Adrenal gland (tissue), 12 donors: ENCODE results near the gene MRPS34. TPM values are rescaled to one million over a fixed set of nuclear protein-coding genes. Genes with fewer than 3 reads are reported as not detected.
A peak's percentile ranks its signal among the peaks of the same experiment; 100 is the strongest.

Experiments used
- DNase-seq, 7 donors: peaks; one replicate each; pipeline ENCODE4 v3.0.0-alpha.2; 2019 to 2020
- H3K27ac ChIP-seq, 5 donors: fragments of 200-600 bp; sonication (generic) in 4 of 5; 1 replicate in 3 of 5; 2 replicates in 2 of 5; pipeline versions ENCODE4 v1.5.1 to v1.8.0; 2016 to 2020; ENCODE audit warnings: mild to moderate bottlenecking in 1 of 5
- H3K27me3 ChIP-seq: fragments of 200-600 bp; 2 replicates; pipeline ENCODE4 v1.8.0; 2021
- H3K36me3 ChIP-seq, 2 donors: fragments of 200-600 bp; replicated peaks in 1 of 2; 1 replicate in 1 of 2; 2 replicates in 1 of 2; pipeline versions ENCODE4 v1.5.1 to v1.8.0; 2018 to 2022
- H3K4me1 ChIP-seq, 2 donors: fragments of 200-600 bp; replicated peaks in 1 of 2; 1 replicate in 1 of 2; 2 replicates in 1 of 2; pipeline versions ENCODE4 v1.5.1 to v1.8.0; 2018 to 2021
- H3K4me3 ChIP-seq, 4 donors: fragments of 200-600 bp; sonication (generic) in 3 of 4; one replicate each; pipeline ENCODE4 v1.5.1; 2016 to 2018
- H3K9me3 ChIP-seq, 3 donors: fragments of 200-600 bp; sonication (generic) in 1 of 3; replicated peaks in 1 of 3; 1 replicate in 2 of 3; 2 replicates in 1 of 3; pipeline versions ENCODE4 v1.5.1 to v1.8.0; 2016 to 2021
- POLR2A ChIP-seq, 2 donors: fragments of 450-650 bp; IDR thresholded peaks; one replicate each; pipeline ENCODE4 v1.6.1; 2017; ENCODE audit warnings: antibody characterized with exemption in 2 of 2, mild to moderate bottlenecking in 2 of 2, moderate library complexity in 1 of 2
- WGBS, 4 donors: extraction: QIAGEN DNeasy Blood & Tissue Kit in 2 of 4; methylation state at CpG; one replicate each; pipeline versions ENCODE4 v1.1.5 to v1.1.7; 2013 to 2017; 5-methylcytosine and 5-hydroxymethylcytosine counted together
- intact Hi-C, 2 donors: fragments of 100-400 bp; cut with DNase I; formaldehyde crosslinking; loops; one replicate each; pipeline versions ENCODE4 v1.14.1 to v1.15.0; 2022 to 2023
- polyA plus RNA-seq, 3 donors: library from polyadenylated mRNA; stranded (reverse); fragments of 200-250 nt in 2 of 3; fragments of 350-450 nt in 1 of 3; fragmentation: Illumina TruSeq in 1 of 3; extraction: RNeasy Lipid Tissue Mini Kit (QIAGEN cat#74804) in 1 of 3; gene quantifications; one replicate each; pipeline ENCODE4 v1.2.3, GENCODE V29; 2013 to 2014
- total RNA-seq, 9 donors: library from RNA; depleted of rRNA in 4 of 9; stranded (reverse); fragments of >200 nt in 4 of 9; fragments of 120-200 nt in 1 of 9; fragmentation: NEBNext Ultra II Directional in 1 of 9; extraction: Animal tissue kit (Norgen Biotek cat#: 25700) in 1 of 9; gene quantifications; one replicate each; pipeline versions ENCODE4 v1.1.0 to v1.2.4, GENCODE V29; 2013 to 2023
- TF ChIP-seq, protein P1 (sequence below), 6 experiments: fragments of 450-650 bp in 4 of 6; fragments of 200-600 bp in 2 of 6; sonication (generic) in 1 of 6; IDR thresholded peaks; 1 replicate in 5 of 6; 2 replicates in 1 of 6; pipeline versions ENCODE4 v1.5.1 to v1.8.0; 2016 to 2021; ENCODE audit warnings: antibody characterized with exemption in 6 of 6, mild to moderate bottlenecking in 2 of 6, moderate library complexity in 1 of 6
- donor health status: healthy with polysubstance abuse.
- donor health status: Bipolar disorder and iron deficiency.
- donor health status: DM: yes; HTN: yes; CAD: no.
- donor health status: DM: no; HTN: no; CAD: no.
- donor health status: DM: no; HTN: no; CAD: no.
- donor health status: DM: yes; HTN: yes; CAD: no.

MRPS34 gene
- total and polyA plus RNA-seq, 12 donors = 84.3 to 226 (median 141) TPM

DNA sequence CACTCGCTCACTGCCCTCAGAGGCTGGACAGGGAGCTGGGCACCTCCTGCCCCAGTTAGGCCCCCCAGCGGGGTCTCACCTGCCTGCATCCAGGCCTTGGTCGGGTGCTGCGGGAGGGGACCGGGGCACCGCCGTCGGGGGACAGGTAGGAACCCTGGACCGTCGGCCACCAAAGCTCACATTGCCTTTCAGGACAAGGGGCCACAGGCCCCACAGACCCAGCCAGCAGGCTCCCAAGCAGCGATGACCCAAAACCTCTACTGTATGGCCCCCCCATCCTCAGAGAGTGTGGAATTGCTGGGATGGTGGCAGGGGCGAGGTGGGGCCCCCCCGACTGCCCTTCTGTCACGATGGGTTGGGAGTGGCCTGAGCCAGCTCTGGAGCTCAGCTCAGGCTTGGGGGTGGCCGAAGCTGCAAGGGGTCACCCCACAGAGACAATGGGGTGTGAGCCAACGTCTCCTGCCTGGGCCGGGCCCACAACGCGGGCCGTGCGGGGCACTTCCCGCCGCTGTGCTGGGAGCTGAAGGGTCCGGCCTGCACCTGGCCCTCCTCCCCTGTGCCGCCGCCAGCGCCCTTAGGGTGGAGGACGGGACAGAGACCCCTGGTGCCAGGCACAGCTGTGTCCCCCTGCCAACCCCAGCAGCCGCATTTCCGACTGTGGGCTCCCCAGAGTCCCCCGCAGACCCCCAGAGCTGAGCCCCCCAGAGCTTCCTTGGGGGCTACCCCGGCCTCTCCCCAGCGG, 20.1 kb upstream of the MRPS34 start:
- DNase-seq = no peak
- Histone ChIP-seq H3K4me3 (no peak overlapping the region), H3K27me3 (no peaks in the 10 kb centered on the region), H3K4me1 (no peaks in the 10 kb centered on the region), H3K36me3 (peaks cover 0 to 17% of the 10 kb centered on the region in 2 donors), H3K27ac (no peak overlapping the region), H3K9me3 (no peaks in the 10 kb centered on the region)
- intact Hi-C loops = no loop called here
- WGBS, 4 donors = 60 to 90% (median 88%) methylated on average over 1 to 33 of the region's 33 CpGs
- TF ChIP-seq POLR2A (IDR thresholded peaks at IDR 0.05) = no peak
- TF ChIP-seq, protein P1, sequence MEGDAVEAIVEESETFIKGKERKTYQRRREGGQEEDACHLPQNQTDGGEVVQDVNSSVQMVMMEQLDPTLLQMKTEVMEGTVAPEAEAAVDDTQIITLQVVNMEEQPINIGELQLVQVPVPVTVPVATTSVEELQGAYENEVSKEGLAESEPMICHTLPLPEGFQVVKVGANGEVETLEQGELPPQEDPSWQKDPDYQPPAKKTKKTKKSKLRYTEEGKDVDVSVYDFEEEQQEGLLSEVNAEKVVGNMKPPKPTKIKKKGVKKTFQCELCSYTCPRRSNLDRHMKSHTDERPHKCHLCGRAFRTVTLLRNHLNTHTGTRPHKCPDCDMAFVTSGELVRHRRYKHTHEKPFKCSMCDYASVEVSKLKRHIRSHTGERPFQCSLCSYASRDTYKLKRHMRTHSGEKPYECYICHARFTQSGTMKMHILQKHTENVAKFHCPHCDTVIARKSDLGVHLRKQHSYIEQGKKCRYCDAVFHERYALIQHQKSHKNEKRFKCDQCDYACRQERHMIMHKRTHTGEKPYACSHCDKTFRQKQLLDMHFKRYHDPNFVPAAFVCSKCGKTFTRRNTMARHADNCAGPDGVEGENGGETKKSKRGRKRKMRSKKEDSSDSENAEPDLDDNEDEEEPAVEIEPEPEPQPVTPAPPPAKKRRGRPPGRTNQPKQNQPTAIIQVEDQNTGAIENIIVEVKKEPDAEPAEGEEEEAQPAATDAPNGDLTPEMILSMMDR (IDR thresholded peaks at IDR 0.05) = no peak

DNA sequence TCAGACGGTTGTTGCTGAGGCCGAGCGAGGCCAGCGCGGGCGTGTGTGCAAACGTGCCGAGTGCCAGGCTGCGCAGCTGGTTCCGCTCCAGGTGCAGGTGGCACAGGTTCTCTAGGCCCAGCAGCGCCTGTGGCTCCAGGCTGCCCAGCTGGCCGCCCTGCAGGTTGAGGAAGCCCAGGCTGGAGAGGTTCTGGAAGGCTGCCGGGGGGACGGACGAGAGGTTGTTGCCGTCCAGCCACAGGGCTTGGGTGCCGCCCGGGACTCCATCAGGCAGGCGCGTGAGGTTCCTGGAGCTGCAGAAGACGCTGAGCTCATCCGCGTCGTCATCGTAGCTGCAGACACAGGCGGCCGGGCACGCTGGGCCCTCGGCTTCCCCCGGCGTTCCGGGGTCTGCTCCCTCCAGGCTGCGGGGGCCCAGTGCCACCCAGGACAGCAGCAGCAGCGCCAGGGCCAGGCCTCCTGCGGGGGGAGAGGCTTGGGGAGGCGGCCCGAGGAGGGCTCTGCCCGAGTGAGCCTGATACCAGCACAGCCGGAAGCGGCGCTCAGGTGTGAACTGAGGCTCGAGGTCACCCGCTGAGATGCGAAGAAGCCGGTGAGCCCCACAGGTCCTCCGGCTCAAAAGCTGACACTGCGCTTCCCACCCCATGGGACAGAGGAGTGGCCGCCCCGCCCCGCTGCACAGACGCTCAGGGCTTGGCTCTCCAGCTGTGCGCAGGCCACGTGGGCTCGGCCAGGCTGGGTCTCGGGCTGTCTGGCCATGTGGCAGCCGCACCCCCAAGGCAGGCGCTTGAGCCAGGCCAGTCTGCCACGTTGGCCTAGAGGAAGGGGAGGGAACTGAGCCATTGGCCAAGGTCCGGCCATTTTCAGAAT, 19.2 kb upstream of the MRPS34 start:
- Histone ChIP-seq H3K27ac (no peak overlapping the region), H3K36me3 (peaks cover 0 to 24% of the 10 kb centered on the region in 2 donors), H3K4me1 (no peaks in the 10 kb centered on the region), H3K4me3 (no peak overlapping the region), H3K27me3 (no peaks in the 10 kb centered on the region), H3K9me3 (no peaks in the 10 kb centered on the region)
- intact Hi-C loops = no loop called here
- TF ChIP-seq, protein P1 (IDR thresholded peaks at IDR 0.05) = no peak
- no peak for TF ChIP-seq POLR2A (IDR thresholded peaks at IDR 0.05)
- peak in 2 of 7 donors; percentile 15 to 20 for DNase-seq
- 92 to 96% (median 93%) methylated on average over 9 to 59 of the region's 59 CpGs for WGBS, 4 donors

- no peak for TF ChIP-seq POLR2A (IDR thresholded peaks at IDR 0.05)
- TF ChIP-seq, protein P1 (IDR thresholded peaks at IDR 0.05) = no peak
- DNase-seq = no peak
- Histone ChIP-seq H3K27me3 (no peaks in the 10 kb centered on the region), H3K27ac (no peak overlapping the region), H3K4me3 (no peak overlapping the region), H3K9me3 (no peaks in the 10 kb centered on the region), H3K4me1 (no peaks in the 10 kb centered on the region), H3K36me3 (peaks cover 0 to 31% of the 10 kb centered on the region in 2 donors)
- intact Hi-C loops = no loop called here
- WGBS, 4 donors = 80 to 96% (median 95%) methylated on average over 1 to 53 of the region's 53 CpGs
These were observed 18.5 kb upstream of the MRPS34 start for GRCh38 chr16:1791256-1791942.
